GM23338 (cell line): Measurements from ENCODE around the gene BATF3.

Experiments
- CREB1 ChIP-seq: fragments of 250-450 bp; sonication (Bioruptor Pico); IDR thresholded peaks from 2 replicates; pipeline ENCODE4 v1.5.0; 2020; ENCODE audit warnings: low read depth, mild to moderate bottlenecking, moderate library complexity
- EZH2 ChIP-seq: fragments of 200-600 bp; sonication (generic); IDR thresholded peaks from one replicate; pipeline ENCODE4 v1.8.0; 2017; ENCODE audit warnings: antibody characterized with exemption, mild to moderate bottlenecking, low read depth; ENCODE audit not compliant: unreplicated experiment
- JUNB ChIP-seq: IDR thresholded peaks from one replicate; pipeline ENCODE4 v1.6.1; 2016; ENCODE audit warnings: antibody characterized with exemption; ENCODE audit not compliant: unreplicated experiment
- ZNF114 ChIP-seq: fragments of 250-450 bp; sonication (Bioruptor Pico); IDR thresholded peaks from 2 replicates; pipeline ENCODE4 v1.5.0; 2020; ENCODE audit warnings: mild to moderate bottlenecking, moderate library complexity
- TF ChIP-seq, protein P1 (sequence below), 2 experiments: fragments of 200-600 bp in 1 of 2; sonication (generic) in 1 of 2; conservative IDR thresholded peaks; 2 replicates each; pipeline versions ENCODE4 v1.5.1 to v1.6.1; 2016 to 2017; ENCODE audit warnings: antibody characterized with exemption in 2 of 2, low read depth in 2 of 2, mild to moderate bottlenecking in 2 of 2, moderate library complexity in 1 of 2

DNA sequence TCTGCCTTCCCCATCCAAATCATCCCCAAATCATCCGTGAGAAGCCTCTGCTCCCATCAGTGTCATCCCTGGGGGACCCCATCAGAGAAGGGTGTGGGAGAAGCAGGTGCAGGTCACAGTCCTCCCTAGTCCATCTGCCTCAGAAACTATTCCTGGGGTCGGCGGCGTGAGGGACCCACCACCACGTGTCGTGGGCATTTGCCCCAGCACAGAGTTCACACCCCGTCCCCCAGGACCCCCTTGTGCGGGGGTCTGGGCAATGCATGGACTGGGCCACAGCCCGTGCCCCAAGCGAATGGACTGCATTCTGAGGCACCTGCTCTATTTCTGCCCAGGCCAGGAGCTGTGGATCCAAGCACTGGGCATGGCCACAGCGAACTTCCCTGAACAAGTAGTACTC, 52.6 kb downstream of the BATF3 start:
- TF ChIP-seq EZH2 (no peak), CREB1 (CRISPR knock-in tag) (no peak), JUNB (no peak), ZNF114 (CRISPR knock-in tag) (no peak)
- TF ChIP-seq, protein P1, sequence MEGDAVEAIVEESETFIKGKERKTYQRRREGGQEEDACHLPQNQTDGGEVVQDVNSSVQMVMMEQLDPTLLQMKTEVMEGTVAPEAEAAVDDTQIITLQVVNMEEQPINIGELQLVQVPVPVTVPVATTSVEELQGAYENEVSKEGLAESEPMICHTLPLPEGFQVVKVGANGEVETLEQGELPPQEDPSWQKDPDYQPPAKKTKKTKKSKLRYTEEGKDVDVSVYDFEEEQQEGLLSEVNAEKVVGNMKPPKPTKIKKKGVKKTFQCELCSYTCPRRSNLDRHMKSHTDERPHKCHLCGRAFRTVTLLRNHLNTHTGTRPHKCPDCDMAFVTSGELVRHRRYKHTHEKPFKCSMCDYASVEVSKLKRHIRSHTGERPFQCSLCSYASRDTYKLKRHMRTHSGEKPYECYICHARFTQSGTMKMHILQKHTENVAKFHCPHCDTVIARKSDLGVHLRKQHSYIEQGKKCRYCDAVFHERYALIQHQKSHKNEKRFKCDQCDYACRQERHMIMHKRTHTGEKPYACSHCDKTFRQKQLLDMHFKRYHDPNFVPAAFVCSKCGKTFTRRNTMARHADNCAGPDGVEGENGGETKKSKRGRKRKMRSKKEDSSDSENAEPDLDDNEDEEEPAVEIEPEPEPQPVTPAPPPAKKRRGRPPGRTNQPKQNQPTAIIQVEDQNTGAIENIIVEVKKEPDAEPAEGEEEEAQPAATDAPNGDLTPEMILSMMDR (conservative IDR thresholded peaks at IDR 0.05; ENCODE audit: low read depth in 2 of 2), result no peak
